OCI-LY7 (cell line): ENCODE data around the gene TDRD9.

Source experiments
- CTCF ChIP-seq: fragments of 200-600 bp; sonication (generic); conservative IDR thresholded peaks from 2 replicates; pipeline ENCODE4 v1.5.1; 2014; ENCODE audit warnings: mild to moderate bottlenecking, antibody characterized with exemption, low read length, moderate library complexity, mixed read lengths
- EZH2phosphoT487 ChIP-seq: fragments of 200-600 bp; sonication (generic); IDR thresholded peaks from 2 replicates; pipeline ENCODE4 v1.6.1; 2018; ENCODE audit warnings: low read depth, borderline replicate concordance, mild to moderate bottlenecking, mixed run types, antibody characterized with exemption, low read length, moderate library complexity, mixed read lengths

GRCh38 chr14:103894034-103894722, 34.1 kb upstream of the TDRD9 start:
- no peak for TF ChIP-seq CTCF
- TF ChIP-seq EZH2phosphoT487, result no peak
